Measurements from ENCODE around the gene NSG1.

DNA sequence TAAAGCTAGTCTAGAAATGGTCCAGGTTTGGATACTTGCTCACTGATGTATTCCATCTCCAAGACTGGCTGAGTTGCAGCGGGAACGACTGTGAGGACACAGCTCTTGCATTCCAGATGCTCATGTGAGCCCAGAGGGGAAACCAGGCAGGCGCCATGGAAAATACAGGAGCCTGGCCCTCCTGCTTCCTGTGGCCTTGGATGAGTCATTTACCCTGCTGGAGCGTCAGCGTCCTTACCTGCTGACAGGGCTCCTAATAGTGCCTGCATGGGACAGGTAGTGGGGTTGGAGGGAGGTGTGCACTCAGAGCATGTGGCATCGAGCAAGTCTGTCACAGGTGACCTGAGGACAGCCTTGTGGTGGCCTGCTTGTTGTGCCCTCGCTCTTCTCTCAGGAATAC lies 69.4 kb downstream of the NSG1 start:
- no peak for TF ChIP-seq CTCF (IDR thresholded peaks at IDR 0.05)
- TF ChIP-seq POLR2A (IDR thresholded peaks at IDR 0.05): no peak
- TF ChIP-seq POLR2AphosphoS5 (IDR thresholded peaks at IDR 0.05): no peak

All from gastroesophageal sphincter (tissue), 3 donors.